Measurements from ENCODE around the gene SATB2. TPM values are rescaled to one million over a fixed set of nuclear protein-coding genes. Genes with fewer than 3 reads are reported as not detected.

The SATB2 gene
- total RNA-seq, 1 experiment from 2014 or later = 13.8 TPM

DNA sequence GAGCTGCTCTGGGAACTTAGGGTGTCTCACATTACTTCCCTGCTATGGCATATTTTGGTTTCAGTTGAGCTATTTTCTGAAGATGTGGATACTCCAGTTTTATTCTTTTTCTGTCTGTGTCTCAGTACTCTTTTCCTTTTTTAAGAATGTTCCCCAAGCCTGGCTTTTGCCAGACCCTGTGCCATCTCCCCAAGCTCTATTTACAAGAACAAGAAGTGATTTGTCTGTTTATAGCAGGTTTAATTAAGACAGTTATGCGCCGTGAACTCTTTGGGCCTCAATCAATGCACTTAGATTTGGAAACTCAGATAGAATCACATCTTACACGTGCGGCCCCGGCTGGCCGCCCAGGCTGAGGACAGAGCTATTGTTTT is 8.9 kb upstream of the SATB2 start:
- no peak overlapping the region for H2AFZ ChIP-seq (ENCODE audit: low read depth, low read length, poor library complexity, severe bottlenecking)
- ChIA-PET RAD21 (ENCODE audit: low non-redundant PET in 1 of 2, low total read pairs in 2 of 2, uncharacterized antibody in 2 of 2, unreplicated experiment in 2 of 2) (no interaction called here), CTCF (interaction anchor here (1.8 kb wide), 1 partner anchor 22 kb away, joined by 5 read pairs; no protein-coding TSS in a partner anchor), POLR2A (no interaction called here)
- DNase-seq (ENCODE audit: low read depth, low spot score) (no peak), ATAC-seq (no peak)
- no peak overlapping the region for H3K9ac ChIP-seq (ENCODE audit: low read length)
- no peak overlapping the region for H3K4me3 ChIP-seq (replicated peaks in 1 of 2; ENCODE audit: low read depth in 1 of 2, low read length in 2 of 2)
- no peak overlapping the region for H3K4me2 ChIP-seq (ENCODE audit: low read length)
- H3K9me2 ChIP-seq (ENCODE audit: insufficient read depth) = no peaks in the 10 kb centered on the region
- no peaks in the 10 kb centered on the region for H3K27me3 ChIP-seq (ENCODE audit: insufficient read depth, low read length)
- H3K9me3 ChIP-seq (ENCODE audit: control insufficient read depth in 1 of 2, insufficient read depth in 1 of 2, low read depth in 1 of 2, low read length in 2 of 2) = no peaks in the 10 kb centered on the region
- H3K4me1 ChIP-seq (ENCODE audit: control insufficient read depth in 1 of 2, insufficient read depth in 2 of 2, low read length in 2 of 2) = peaks cover 0 to 16% of the 10 kb centered on the region in 2 experiments; a peak in 2 of 4 replicates
- intact Hi-C loops (cut with micrococcal nuclease) = no loop called here
- TF ChIP-seq, protein P1, sequence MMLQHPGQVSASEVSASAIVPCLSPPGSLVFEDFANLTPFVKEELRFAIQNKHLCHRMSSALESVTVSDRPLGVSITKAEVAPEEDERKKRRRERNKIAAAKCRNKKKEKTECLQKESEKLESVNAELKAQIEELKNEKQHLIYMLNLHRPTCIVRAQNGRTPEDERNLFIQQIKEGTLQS (IDR thresholded peaks at IDR 0.05) = no peak
- TF ChIP-seq RAD21 (IDR thresholded peaks at IDR 0.05; ENCODE audit: low read depth) = no peak
- no peak for TF ChIP-seq TCF7L2 (IDR thresholded peaks at IDR 0.05; ENCODE audit: borderline replicate concordance, extremely low read depth, insufficient read depth, insufficient read length)
- TF ChIP-seq, protein P2, sequence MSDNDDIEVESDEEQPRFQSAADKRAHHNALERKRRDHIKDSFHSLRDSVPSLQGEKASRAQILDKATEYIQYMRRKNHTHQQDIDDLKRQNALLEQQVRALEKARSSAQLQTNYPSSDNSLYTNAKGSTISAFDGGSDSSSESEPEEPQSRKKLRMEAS (IDR thresholded peaks at IDR 0.05) = no peak
- TF ChIP-seq SP1 (IDR thresholded peaks at IDR 0.05; ENCODE audit: low read depth) = no peak
- no peak for TF ChIP-seq FOSL1 (IDR thresholded peaks at IDR 0.05; ENCODE audit: low read depth)
- TF ChIP-seq ELF1 (IDR thresholded peaks at IDR 0.05; ENCODE audit: borderline replicate concordance, low read depth) = no peak
- no peaks in the 10 kb centered on the region for H3K79me2 ChIP-seq (ENCODE audit: insufficient read depth, low read length)
- no TSS peak for BruUV-seq (replicated peaks)
- no peaks in the 10 kb centered on the region for H4K20me1 ChIP-seq (ENCODE audit: insufficient read depth)
- no peak overlapping the region for H3K27ac ChIP-seq (ENCODE audit: low read depth, low read length)
- H3K36me3 ChIP-seq (ENCODE audit: control insufficient read depth in 1 of 2, insufficient read depth in 2 of 2, low read length in 2 of 2) = no peaks in the 10 kb centered on the region

DNA sequence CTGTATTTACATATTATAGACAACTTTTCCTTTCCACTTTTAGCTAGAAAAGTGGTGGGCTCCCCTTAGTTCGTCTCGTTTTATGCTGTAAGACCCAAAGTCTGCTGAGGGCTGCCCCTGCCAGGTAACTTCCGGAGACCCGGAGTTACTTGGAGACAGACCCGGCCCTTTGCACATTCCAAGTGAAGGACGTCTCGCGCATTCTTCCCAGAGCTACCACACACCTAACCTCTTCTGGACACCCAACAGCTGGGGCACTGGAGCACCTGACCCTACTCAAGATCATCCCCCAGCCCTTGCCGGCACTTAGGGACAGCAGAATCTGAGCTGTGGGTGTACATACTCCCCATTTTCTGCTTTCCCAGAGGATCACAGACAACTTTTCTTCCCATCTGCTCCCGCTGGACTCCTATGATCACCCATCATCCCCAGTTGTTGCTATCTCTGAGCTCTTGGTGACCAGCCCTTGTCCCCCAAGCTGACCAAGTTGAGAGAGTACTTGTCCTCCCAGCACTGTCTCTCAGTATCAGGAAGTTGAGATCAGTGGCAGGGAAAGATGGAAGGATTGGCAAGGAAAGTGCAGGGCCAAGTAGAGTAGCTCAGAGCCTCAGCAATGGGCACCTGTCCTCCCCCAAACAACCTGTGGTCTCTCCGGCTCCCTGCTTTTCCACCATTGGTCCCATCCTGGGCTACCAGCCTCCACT is 8.4 kb upstream of the SATB2 start:
- no peak for ATAC-seq
- DNase-seq (ENCODE audit: low read depth, low spot score) = no peak
- no peaks in the 10 kb centered on the region for H3K27me3 ChIP-seq (ENCODE audit: insufficient read depth, low read length)
- no peak overlapping the region for H3K9ac ChIP-seq (ENCODE audit: low read length)
- no peak overlapping the region for H3K27ac ChIP-seq (ENCODE audit: low read depth, low read length)
- H3K4me3 ChIP-seq (replicated peaks in 1 of 2; ENCODE audit: low read depth in 1 of 2, low read length in 2 of 2) = no peak overlapping the region
- peaks cover 0 to 11% of the 10 kb centered on the region in 2 experiments; a peak in 3 of 4 replicates for H3K4me1 ChIP-seq (ENCODE audit: control insufficient read depth in 1 of 2, insufficient read depth in 2 of 2, low read length in 2 of 2)
- H3K9me3 ChIP-seq (ENCODE audit: control insufficient read depth in 1 of 2, insufficient read depth in 1 of 2, low read depth in 1 of 2, low read length in 2 of 2) = no peaks in the 10 kb centered on the region
- RAD21 ChIA-PET (ENCODE audit: low non-redundant PET in 1 of 2, low total read pairs in 2 of 2, uncharacterized antibody in 2 of 2, unreplicated experiment in 2 of 2) = no interaction called here
- POLR2A ChIA-PET = no interaction called here
- H2AFZ ChIP-seq (ENCODE audit: low read depth, low read length, poor library complexity, severe bottlenecking) = no peak overlapping the region
- BruUV-seq (replicated peaks) = no TSS peak
- intact Hi-C loops (cut with micrococcal nuclease) = no loop called here
- H4K20me1 ChIP-seq (ENCODE audit: insufficient read depth) = no peaks in the 10 kb centered on the region
- CTCF ChIA-PET = interaction anchor here (1.8 kb wide), 1 partner anchor 23 kb away, joined by 5 read pairs; no protein-coding TSS in a partner anchor
- no peaks in the 10 kb centered on the region for H3K79me2 ChIP-seq (ENCODE audit: insufficient read depth, low read length)
- H3K9me2 ChIP-seq (ENCODE audit: insufficient read depth) = no peaks in the 10 kb centered on the region
- H3K36me3 ChIP-seq (ENCODE audit: control insufficient read depth in 1 of 2, insufficient read depth in 2 of 2, low read length in 2 of 2) = no peaks in the 10 kb centered on the region
- no peak overlapping the region for H3K4me2 ChIP-seq (ENCODE audit: low read length)
- TF ChIP-seq RAD21 (IDR thresholded peaks at IDR 0.05; ENCODE audit: low read depth) (no peak), EZH2 (IDR thresholded peaks at IDR 0.05) (no peak), ZNF274 (IDR thresholded peaks at IDR 0.05; ENCODE audit: low read depth, low read length) (no peak), JUND (IDR thresholded peaks at IDR 0.05) (no peak), TCF7L2 (IDR thresholded peaks at IDR 0.05; ENCODE audit: borderline replicate concordance, extremely low read depth, insufficient read depth, insufficient read length) (no peak), EZH2phosphoT487 (IDR thresholded peaks at IDR 0.05; ENCODE audit: borderline replicate concordance) (no peak), YY1 (IDR thresholded peaks at IDR 0.05; ENCODE audit: extremely low read depth, insufficient replicate concordance, low read depth, low read length) (no peak), POLR2AphosphoS5 (IDR thresholded peaks at IDR 0.05; ENCODE audit: low read depth, low read length) (no peak), SIN3A (IDR thresholded peaks at IDR 0.05; ENCODE audit: low read depth) (no peak), EGR1 (IDR thresholded peaks at IDR 0.05; ENCODE audit: low read depth) (no peak), CBX3 (IDR thresholded peaks at IDR 0.05; ENCODE audit: low read depth) (no peak), ELF1 (IDR thresholded peaks at IDR 0.05; ENCODE audit: borderline replicate concordance, low read depth) (no peak)
- TF ChIP-seq, protein P1 (IDR thresholded peaks at IDR 0.05) = no peak
- TF ChIP-seq, protein P3, sequence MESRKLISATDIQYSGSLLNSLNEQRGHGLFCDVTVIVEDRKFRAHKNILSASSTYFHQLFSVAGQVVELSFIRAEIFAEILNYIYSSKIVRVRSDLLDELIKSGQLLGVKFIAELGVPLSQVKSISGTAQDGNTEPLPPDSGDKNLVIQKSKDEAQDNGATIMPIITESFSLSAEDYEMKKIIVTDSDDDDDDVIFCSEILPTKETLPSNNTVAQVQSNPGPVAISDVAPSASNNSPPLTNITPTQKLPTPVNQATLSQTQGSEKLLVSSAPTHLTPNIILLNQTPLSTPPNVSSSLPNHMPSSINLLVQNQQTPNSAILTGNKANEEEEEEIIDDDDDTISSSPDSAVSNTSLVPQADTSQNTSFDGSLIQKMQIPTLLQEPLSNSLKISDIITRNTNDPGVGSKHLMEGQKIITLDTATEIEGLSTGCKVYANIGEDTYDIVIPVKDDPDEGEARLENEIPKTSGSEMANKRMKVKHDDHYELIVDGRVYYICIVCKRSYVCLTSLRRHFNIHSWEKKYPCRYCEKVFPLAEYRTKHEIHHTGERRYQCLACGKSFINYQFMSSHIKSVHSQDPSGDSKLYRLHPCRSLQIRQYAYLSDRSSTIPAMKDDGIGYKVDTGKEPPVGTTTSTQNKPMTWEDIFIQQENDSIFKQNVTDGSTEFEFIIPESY (IDR thresholded peaks at IDR 0.05; ENCODE audit: extremely low read depth, insufficient replicate concordance, low read length) = no peak

Data from HCT116 (cell line).